Stimulated activated CD4-positive, alpha-beta T cell treated with anti-CD3 and anti-CD28 coated beads, Interleukin-12 subunit alpha, Interleukin-12 subunit beta, amount 100 ng/mL, for 4 hours (primary cell): ENCODE data around the gene UBL4A.
A peak's percentile ranks its signal among the peaks of the same experiment; 100 is the strongest.

Source experiments
- DNase-seq: peaks from one replicate; pipeline ENCODE4 v3.0.0-alpha.2; 2020

Gene UBL4A

GRCh38 chrX:154481911-154482601 is 4.4 kb downstream of the UBL4A start:
- no peak for DNase-seq

GRCh38 chrX:154481195-154481594 is 5.2 kb downstream of the UBL4A start:
- no peak for DNase-seq

GRCh38 chrX:154478728-154479622 is 7.4 kb downstream of the UBL4A start, which contains the start of gene LAGE3:
Gene LAGE3, minus strand, starts transcription at chrX:154479281. Its CDS starts 366 bp downstream, at chrX:154478915.
- peak; percentile 91 for DNase-seq

GRCh38 chrX:154477891-154478477 is 8.4 kb downstream of the UBL4A start:
- DNase-seq, result no peak

GRCh38 chrX:154476821-154477220 is 9.6 kb downstream of the UBL4A start:
- no peak for DNase-seq

GRCh38 chrX:154473683-154474082 is 12.7 kb downstream of the UBL4A start:
- no peak for DNase-seq

- no peak for DNase-seq
These were observed 13.5 kb downstream of the UBL4A start for GRCh38 chrX:154472685-154473632.

- DNase-seq, result no peak
These were observed 14.4 kb downstream of the UBL4A start for GRCh38 chrX:154471839-154472684.

- DNase-seq, result no peak
These were observed 15.4 kb downstream of the UBL4A start for GRCh38 chrX:154470914-154471568.

GRCh38 chrX:154470434-154470833 is 16.0 kb downstream of the UBL4A start:
- no peak for DNase-seq

- DNase-seq, result no peak
These were observed 16.5 kb downstream of the UBL4A start for GRCh38 chrX:154469880-154470279.

- no peak for DNase-seq
These were observed 17.3 kb downstream of the UBL4A start for GRCh38 chrX:154469114-154469513.

- no peak for DNase-seq
These were observed 18.2 kb downstream of the UBL4A start for GRCh38 chrX:154468217-154468616.

GRCh38 chrX:154467556-154467955 is 18.9 kb downstream of the UBL4A start:
- DNase-seq, result no peak

- no peak for DNase-seq
These were observed 19.5 kb downstream of the UBL4A start for GRCh38 chrX:154466907-154467306.

GRCh38 chrX:154466036-154466435 is 20.4 kb downstream of the UBL4A start:
- DNase-seq, result no peak

GRCh38 chrX:154465601-154466000 is 20.8 kb downstream of the UBL4A start:
- no peak for DNase-seq

GRCh38 chrX:154464806-154465365 is 21.5 kb downstream of the UBL4A start:
- DNase-seq, result no peak

- no peak for DNase-seq
These were observed 22.7 kb downstream of the UBL4A start for GRCh38 chrX:154463611-154464220.

GRCh38 chrX:154462396-154462795 is 24.0 kb downstream of the UBL4A start:
- DNase-seq, result no peak
